Measurements from ENCODE around the gene STPG2. TPM values are rescaled to one million over a fixed set of nuclear protein-coding genes. Genes with fewer than 3 reads are reported as not detected.

STPG2 gene
- total RNA-seq, 1 donor = under 0.01 TPM

- H3K27me3 ChIP-seq (ENCODE audit: insufficient read depth, low read length) = no peaks in the 10 kb centered on the region
Observed at GRCh38 chr4:97867557-97868091, 275.7 kb downstream of the STPG2 start.

GRCh38 chr4:97866821-97867556, 276.3 kb downstream of the STPG2 start:
- Histone ChIP-seq H3K4me3 (ENCODE audit: insufficient read depth, low read length) (no peak overlapping the region), H3K36me3 (ENCODE audit: insufficient read depth, low read length) (no peaks in the 10 kb centered on the region), H3K79me2 (ENCODE audit: insufficient read depth, low read length) (no peaks in the 10 kb centered on the region), H3K27ac (ENCODE audit: low read depth, low read length) (no peak overlapping the region), H2AFZ (ENCODE audit: low read length) (no peak overlapping the region), H3K27me3 (ENCODE audit: insufficient read depth, low read length) (no peaks in the 10 kb centered on the region), H3K4me1 (ENCODE audit: insufficient read depth, low read length) (no peaks in the 10 kb centered on the region), H3K4me2 (ENCODE audit: insufficient read depth, low read length) (no peak overlapping the region), H4K20me1 (ENCODE audit: insufficient read depth, low read length) (no peaks in the 10 kb centered on the region), H3K9me3 (ENCODE audit: low read depth, low read length) (no peaks in the 10 kb centered on the region)
- DNase-seq (ENCODE audit: insufficient read length, low spot score, missing footprints) = no peak
- no peak for TF ChIP-seq CTCF (IDR thresholded peaks at IDR 0.05; ENCODE audit: extremely low read depth, low read depth, low read length)

More at GRCh38 chr4:97867557-97868091, 275.7 kb downstream of the STPG2 start:
- no peak overlapping the region for H3K4me3 ChIP-seq (ENCODE audit: insufficient read depth, low read length)
- H3K4me1 ChIP-seq (ENCODE audit: insufficient read depth, low read length) = no peaks in the 10 kb centered on the region
- H3K79me2 ChIP-seq (ENCODE audit: insufficient read depth, low read length) = no peaks in the 10 kb centered on the region
- no peak overlapping the region for H3K27ac ChIP-seq (ENCODE audit: low read depth, low read length)
- DNase-seq (ENCODE audit: insufficient read length, low spot score, missing footprints) = no peak
- no peaks in the 10 kb centered on the region for H3K36me3 ChIP-seq (ENCODE audit: insufficient read depth, low read length)
- TF ChIP-seq CTCF (IDR thresholded peaks at IDR 0.05; ENCODE audit: extremely low read depth, low read depth, low read length) = no peak
- no peak overlapping the region for H2AFZ ChIP-seq (ENCODE audit: low read length)
- H3K9me3 ChIP-seq (ENCODE audit: low read depth, low read length) = no peaks in the 10 kb centered on the region
- no peak overlapping the region for H3K4me2 ChIP-seq (ENCODE audit: insufficient read depth, low read length)
- H4K20me1 ChIP-seq (ENCODE audit: insufficient read depth, low read length) = no peaks in the 10 kb centered on the region

GRCh38 chr4:97851115-97851514, 292.2 kb downstream of the STPG2 start:
- Histone ChIP-seq H3K27ac (ENCODE audit: low read depth, low read length) (no peak overlapping the region), H3K79me2 (ENCODE audit: insufficient read depth, low read length) (no peaks in the 10 kb centered on the region)

More at GRCh38 chr4:97851115-97851514, 292.2 kb downstream of the STPG2 start:
- H3K4me3 ChIP-seq (ENCODE audit: insufficient read depth, low read length) = no peak overlapping the region
- TF ChIP-seq CTCF (IDR thresholded peaks at IDR 0.05; ENCODE audit: extremely low read depth, low read depth, low read length) = no peak
- no peak overlapping the region for H3K4me2 ChIP-seq (ENCODE audit: insufficient read depth, low read length)
- no peaks in the 10 kb centered on the region for H3K27me3 ChIP-seq (ENCODE audit: insufficient read depth, low read length)
- H3K9me3 ChIP-seq (ENCODE audit: low read depth, low read length) = peaks cover 2% of the 10 kb centered on the region
- no peak for DNase-seq (ENCODE audit: insufficient read length, low spot score, missing footprints)
- no peaks in the 10 kb centered on the region for H4K20me1 ChIP-seq (ENCODE audit: insufficient read depth, low read length)
- H3K4me1 ChIP-seq (ENCODE audit: insufficient read depth, low read length) = no peaks in the 10 kb centered on the region
- H2AFZ ChIP-seq (ENCODE audit: low read length) = no peak overlapping the region
- no peaks in the 10 kb centered on the region for H3K36me3 ChIP-seq (ENCODE audit: insufficient read depth, low read length)

Measured in osteoblast (primary cell).